Measurements from ENCODE around the gene DCANP1.

The DCANP1 gene

DNA sequence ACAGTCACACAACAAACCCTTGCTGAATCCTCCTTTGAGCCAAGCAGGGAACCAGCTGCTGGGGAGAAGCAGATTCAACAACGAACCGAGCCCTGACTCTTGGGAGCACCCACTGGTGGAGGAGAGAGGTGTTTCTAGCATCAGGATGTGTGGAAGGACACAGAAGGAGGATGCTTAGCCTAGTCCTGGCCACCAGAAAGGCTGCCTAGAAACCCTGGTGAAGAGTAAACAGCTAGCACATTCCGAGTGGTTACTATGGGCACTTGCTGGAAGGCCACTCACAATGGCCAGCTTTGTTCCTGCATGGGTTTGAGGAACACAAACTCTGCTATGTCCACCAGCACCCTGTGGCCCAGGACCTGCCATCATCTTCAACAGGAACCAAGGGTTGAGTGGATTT is 3.2 kb upstream of the DCANP1 start:
- H3K27me3 ChIP-seq (ENCODE audit: low read depth, low read length) = no peaks in the 10 kb centered on the region
- no peaks in the 10 kb centered on the region for H3K9me3 ChIP-seq (ENCODE audit: insufficient read depth, low read length)
- no peaks in the 10 kb centered on the region for H3K36me3 ChIP-seq (replicated peaks; ENCODE audit: low read depth, low read length)
- H3K27ac ChIP-seq (ENCODE audit: low read length) = no peak overlapping the region
- no peak overlapping the region for H2AFZ ChIP-seq (ENCODE audit: low read depth, low read length)
- H3K4me3 ChIP-seq (ENCODE audit: low read length) = no peak overlapping the region
- H3K4me1 ChIP-seq (ENCODE audit: low read length) = peaks cover 12% of the 10 kb centered on the region
- H3K9ac ChIP-seq (ENCODE audit: low read length) = no peak overlapping the region
- H4K20me1 ChIP-seq (ENCODE audit: insufficient read depth, low read length) = no peaks in the 10 kb centered on the region
- no peak overlapping the region for H3K4me2 ChIP-seq (ENCODE audit: low read length)
- TF ChIP-seq EZH2phosphoT487 (IDR thresholded peaks at IDR 0.05; ENCODE audit: low read depth) (no peak), CTCF (IDR thresholded peaks at IDR 0.05; ENCODE audit: low read depth, low read length) (no peak)
- no peaks in the 10 kb centered on the region for H3K79me2 ChIP-seq (ENCODE audit: low read length)

DNA sequence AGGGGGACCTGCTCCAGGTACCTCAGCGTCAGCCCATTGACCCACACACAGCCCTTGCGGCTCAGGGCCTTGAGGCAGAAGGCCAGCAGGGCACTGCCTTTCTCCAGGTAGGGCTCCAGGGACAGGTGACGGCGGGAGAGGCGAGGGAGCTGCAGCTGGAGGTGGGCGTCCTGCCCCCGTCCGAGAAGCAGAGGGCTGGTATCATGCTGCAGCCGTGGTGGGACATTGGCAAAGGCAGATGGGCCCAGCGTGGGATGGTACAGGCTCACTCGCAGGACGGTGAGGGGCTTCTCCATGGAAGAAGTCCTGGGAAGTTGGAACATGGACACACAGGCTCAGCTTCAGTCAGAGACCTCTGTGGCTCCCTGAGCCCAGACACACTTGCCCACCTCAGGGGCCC is 2.5 kb upstream of the DCANP1 start:
- no peaks in the 10 kb centered on the region for H3K79me2 ChIP-seq (ENCODE audit: low read length)
- no peak overlapping the region for H3K27ac ChIP-seq (ENCODE audit: low read length)
- no peaks in the 10 kb centered on the region for H4K20me1 ChIP-seq (ENCODE audit: insufficient read depth, low read length)
- H3K27me3 ChIP-seq (ENCODE audit: low read depth, low read length) = no peaks in the 10 kb centered on the region
- H3K36me3 ChIP-seq (replicated peaks; ENCODE audit: low read depth, low read length) = no peaks in the 10 kb centered on the region
- no peak overlapping the region for H3K4me3 ChIP-seq (ENCODE audit: low read length)
- H3K9me3 ChIP-seq (ENCODE audit: insufficient read depth, low read length) = no peaks in the 10 kb centered on the region
- H3K4me1 ChIP-seq (ENCODE audit: low read length) = peaks cover 12% of the 10 kb centered on the region
- H3K4me2 ChIP-seq (ENCODE audit: low read length) = no peak overlapping the region
- H3K9ac ChIP-seq (ENCODE audit: low read length) = no peak overlapping the region
- TF ChIP-seq EZH2phosphoT487 (IDR thresholded peaks at IDR 0.05; ENCODE audit: low read depth) (no peak), CTCF (IDR thresholded peaks at IDR 0.05; ENCODE audit: low read depth, low read length) (no peak)
- H2AFZ ChIP-seq (ENCODE audit: low read depth, low read length) = no peak overlapping the region

- H2AFZ ChIP-seq (ENCODE audit: low read depth, low read length) = no peak overlapping the region
- H3K9me3 ChIP-seq (ENCODE audit: insufficient read depth, low read length) = no peaks in the 10 kb centered on the region
Observed at GRCh38 chr5:135448791-135449507, 1.8 kb upstream of the DCANP1 start.

More at GRCh38 chr5:135448791-135449507, 1.8 kb upstream of the DCANP1 start:
- Histone ChIP-seq H3K4me2 (ENCODE audit: low read length) (no peak overlapping the region), H4K20me1 (ENCODE audit: insufficient read depth, low read length) (no peaks in the 10 kb centered on the region), H3K36me3 (replicated peaks; ENCODE audit: low read depth, low read length) (no peaks in the 10 kb centered on the region), H3K9ac (ENCODE audit: low read length) (no peak overlapping the region), H3K79me2 (ENCODE audit: low read length) (no peaks in the 10 kb centered on the region), H3K27me3 (ENCODE audit: low read depth, low read length) (no peaks in the 10 kb centered on the region), H3K4me1 (ENCODE audit: low read length) (peaks cover 12% of the 10 kb centered on the region), H3K4me3 (ENCODE audit: low read length) (no peak overlapping the region), H3K27ac (ENCODE audit: low read length) (no peak overlapping the region)
- TF ChIP-seq EZH2phosphoT487 (IDR thresholded peaks at IDR 0.05; ENCODE audit: low read depth) (no peak), CTCF (IDR thresholded peaks at IDR 0.05; ENCODE audit: low read depth, low read length) (no peak)
